Breast epithelium (tissue), 3 donors: ENCODE data around the gene GRIFIN.

Experiments
- POLR2A ChIP-seq: fragments of 450-650 bp; IDR thresholded peaks from one replicate; pipeline ENCODE4 v1.6.1; 2016; ENCODE audit warnings: antibody characterized with exemption, mild to moderate bottlenecking, moderate library complexity
- POLR2AphosphoS5 ChIP-seq, 3 donors: sonication (generic); formaldehyde crosslinking; IDR thresholded peaks; one replicate each; pipeline ENCODE4 v1.6.1; 2017; ENCODE audit warnings: antibody characterized with exemption in 3 of 3
- TF ChIP-seq, protein P1 (sequence below), 3 donors: fragments of 450-650 bp; IDR thresholded peaks; one replicate each; pipeline ENCODE4 v1.5.1; 2016 to 2017; ENCODE audit warnings: antibody characterized with exemption in 3 of 3, mild to moderate bottlenecking in 3 of 3, moderate library complexity in 3 of 3

DNA sequence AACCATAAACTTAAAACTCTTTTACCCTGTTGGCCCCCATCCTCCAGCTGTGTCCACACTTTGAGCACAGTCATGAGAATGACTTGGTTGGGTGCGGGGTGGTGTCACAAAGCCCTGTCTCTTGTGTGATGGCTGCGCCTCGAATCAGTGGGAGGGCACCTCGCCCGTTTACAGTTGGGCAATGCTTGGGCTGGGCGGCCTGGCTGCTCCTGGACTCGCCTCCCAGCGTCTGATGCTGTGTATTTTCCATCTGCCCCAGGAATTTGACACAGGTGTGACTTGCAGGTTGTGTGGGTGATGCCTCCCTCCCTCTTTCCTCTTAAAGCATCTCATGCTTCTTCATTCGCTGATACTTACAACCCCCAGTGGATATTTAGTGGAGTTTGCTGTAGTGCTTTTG lies 39.1 kb downstream of the GRIFIN start:
- no peak for TF ChIP-seq POLR2AphosphoS5 (IDR thresholded peaks at IDR 0.05)
- TF ChIP-seq, protein P1, sequence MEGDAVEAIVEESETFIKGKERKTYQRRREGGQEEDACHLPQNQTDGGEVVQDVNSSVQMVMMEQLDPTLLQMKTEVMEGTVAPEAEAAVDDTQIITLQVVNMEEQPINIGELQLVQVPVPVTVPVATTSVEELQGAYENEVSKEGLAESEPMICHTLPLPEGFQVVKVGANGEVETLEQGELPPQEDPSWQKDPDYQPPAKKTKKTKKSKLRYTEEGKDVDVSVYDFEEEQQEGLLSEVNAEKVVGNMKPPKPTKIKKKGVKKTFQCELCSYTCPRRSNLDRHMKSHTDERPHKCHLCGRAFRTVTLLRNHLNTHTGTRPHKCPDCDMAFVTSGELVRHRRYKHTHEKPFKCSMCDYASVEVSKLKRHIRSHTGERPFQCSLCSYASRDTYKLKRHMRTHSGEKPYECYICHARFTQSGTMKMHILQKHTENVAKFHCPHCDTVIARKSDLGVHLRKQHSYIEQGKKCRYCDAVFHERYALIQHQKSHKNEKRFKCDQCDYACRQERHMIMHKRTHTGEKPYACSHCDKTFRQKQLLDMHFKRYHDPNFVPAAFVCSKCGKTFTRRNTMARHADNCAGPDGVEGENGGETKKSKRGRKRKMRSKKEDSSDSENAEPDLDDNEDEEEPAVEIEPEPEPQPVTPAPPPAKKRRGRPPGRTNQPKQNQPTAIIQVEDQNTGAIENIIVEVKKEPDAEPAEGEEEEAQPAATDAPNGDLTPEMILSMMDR (IDR thresholded peaks at IDR 0.05) = no peak
- no peak for TF ChIP-seq POLR2A
